Measurements from ENCODE around the gene ANKMY2.

The ANKMY2 gene

DNA sequence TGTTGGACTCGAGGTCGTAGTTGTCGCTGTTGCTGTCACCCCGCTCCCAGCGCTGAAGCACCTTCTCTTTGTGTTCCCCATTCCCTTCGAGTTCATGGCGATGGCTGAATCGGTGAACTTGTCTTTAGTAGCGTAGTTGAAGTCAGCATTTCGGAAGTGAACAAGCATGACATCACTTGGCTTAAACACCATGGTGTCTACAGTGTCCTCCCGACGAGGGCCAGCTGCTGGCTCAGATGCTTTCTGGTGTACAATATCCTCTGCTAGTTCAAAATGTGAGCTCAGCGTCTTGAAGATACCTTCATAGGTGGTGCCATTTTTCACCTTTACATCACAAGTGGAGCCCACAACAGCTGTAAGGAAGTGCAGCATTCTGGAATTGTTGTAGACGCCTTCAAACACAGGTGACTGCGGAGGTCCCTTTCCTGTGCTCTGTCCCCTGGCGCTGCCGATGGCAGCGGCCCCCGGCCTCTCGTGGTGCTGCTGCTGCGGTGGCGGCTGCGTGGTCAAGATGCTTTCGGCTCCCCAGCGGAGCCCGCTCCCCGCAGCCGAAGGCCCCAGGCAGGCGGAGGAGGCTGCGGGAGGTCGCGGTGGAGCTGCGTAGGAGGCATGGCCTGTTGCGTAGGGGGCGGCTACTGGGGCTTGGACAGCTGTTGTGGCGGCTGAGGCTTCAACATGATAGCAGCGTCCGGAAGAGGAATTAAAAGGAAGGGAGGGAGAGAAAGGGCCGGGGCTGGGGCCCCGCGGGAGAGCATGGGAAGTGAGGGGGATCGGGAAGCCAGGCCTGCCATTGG, 59.3 kb downstream of the ANKMY2 start:
- TF ChIP-seq, protein P1, sequence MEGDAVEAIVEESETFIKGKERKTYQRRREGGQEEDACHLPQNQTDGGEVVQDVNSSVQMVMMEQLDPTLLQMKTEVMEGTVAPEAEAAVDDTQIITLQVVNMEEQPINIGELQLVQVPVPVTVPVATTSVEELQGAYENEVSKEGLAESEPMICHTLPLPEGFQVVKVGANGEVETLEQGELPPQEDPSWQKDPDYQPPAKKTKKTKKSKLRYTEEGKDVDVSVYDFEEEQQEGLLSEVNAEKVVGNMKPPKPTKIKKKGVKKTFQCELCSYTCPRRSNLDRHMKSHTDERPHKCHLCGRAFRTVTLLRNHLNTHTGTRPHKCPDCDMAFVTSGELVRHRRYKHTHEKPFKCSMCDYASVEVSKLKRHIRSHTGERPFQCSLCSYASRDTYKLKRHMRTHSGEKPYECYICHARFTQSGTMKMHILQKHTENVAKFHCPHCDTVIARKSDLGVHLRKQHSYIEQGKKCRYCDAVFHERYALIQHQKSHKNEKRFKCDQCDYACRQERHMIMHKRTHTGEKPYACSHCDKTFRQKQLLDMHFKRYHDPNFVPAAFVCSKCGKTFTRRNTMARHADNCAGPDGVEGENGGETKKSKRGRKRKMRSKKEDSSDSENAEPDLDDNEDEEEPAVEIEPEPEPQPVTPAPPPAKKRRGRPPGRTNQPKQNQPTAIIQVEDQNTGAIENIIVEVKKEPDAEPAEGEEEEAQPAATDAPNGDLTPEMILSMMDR (IDR thresholded peaks at IDR 0.05; ENCODE audit: low read depth, low read length, missing control alignments) = no peak
- H3K4me3 ChIP-seq (replicated peaks; ENCODE audit: low read depth, low read length) = no peak overlapping the region
- DNase-seq (ENCODE audit: extremely low read depth, low read depth) = no peak

DNA sequence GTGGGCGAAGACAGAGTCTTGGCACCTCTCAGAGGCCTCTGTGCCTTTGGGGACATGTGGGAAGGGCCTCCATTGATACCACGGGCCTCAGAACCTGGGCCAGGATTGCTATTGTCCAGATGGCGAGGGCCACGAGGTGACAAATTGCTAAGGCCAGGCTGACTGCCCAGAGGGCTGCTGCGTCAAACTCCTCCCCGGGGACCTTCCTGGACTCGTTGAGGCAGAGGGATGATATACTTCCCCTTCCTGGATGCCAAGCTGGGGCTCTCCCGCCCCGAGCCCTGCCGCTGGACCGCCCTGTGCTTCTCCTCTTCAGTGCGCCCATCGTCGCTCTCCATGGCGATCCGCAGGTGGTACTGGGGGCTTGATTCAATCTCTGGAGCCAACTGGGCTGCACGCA, 60.0 kb downstream of the ANKMY2 start:
- TF ChIP-seq, protein P1 (IDR thresholded peaks at IDR 0.05; ENCODE audit: low read depth, low read length, missing control alignments) = no peak
- DNase-seq (ENCODE audit: extremely low read depth, low read depth) = no peak
- no peak overlapping the region for H3K4me3 ChIP-seq (replicated peaks; ENCODE audit: low read depth, low read length)

DNA sequence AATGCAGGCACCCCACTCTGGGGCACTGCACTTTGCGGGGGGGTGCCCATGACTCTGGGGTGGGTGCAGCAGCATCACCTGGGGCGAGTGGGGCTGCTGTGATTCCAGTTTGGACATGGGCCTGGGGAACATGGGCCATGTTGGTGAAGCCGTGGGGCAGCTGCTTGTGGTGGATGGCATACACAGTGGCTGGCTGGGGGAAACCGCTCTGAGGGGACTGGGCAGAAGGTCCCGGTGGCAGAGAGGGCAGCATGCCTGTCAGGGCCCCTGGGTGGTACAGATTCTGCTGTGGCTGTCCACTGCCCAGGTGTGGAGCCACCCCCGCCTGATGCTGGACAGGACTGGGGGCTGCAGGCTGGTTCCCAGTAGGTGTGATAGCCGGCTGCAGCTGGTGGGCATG, 61.7 kb downstream of the ANKMY2 start:
- no peak overlapping the region for H3K4me3 ChIP-seq (replicated peaks; ENCODE audit: low read depth, low read length)
- TF ChIP-seq, protein P1 (IDR thresholded peaks at IDR 0.05; ENCODE audit: low read depth, low read length, missing control alignments) = no peak
- DNase-seq (ENCODE audit: extremely low read depth, low read depth) = no peak

DNA sequence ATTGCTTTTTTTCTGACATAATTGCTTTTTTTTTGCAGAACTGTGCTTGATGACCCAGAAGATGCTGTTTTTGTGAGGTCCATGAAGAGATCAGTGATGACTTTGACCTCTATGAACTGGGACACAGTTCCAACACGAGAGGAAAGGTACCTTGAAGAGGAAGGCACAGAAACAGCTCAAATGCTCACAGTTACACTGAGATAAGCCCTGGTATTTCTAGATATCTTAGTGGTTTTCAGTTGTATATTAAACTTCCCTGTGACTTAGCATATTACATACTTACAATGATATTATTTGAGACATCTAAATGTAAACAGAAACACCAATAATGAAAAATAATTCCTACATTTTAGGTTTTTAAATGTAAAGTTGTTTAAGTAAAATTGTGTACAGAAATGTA, 64.3 kb downstream of the ANKMY2 start:
- DNase-seq (ENCODE audit: extremely low read depth, low read depth) = no peak
- no peak overlapping the region for H3K4me3 ChIP-seq (replicated peaks; ENCODE audit: low read depth, low read length)
- TF ChIP-seq, protein P1 (IDR thresholded peaks at IDR 0.05; ENCODE audit: low read depth, low read length, missing control alignments) = no peak

DNA sequence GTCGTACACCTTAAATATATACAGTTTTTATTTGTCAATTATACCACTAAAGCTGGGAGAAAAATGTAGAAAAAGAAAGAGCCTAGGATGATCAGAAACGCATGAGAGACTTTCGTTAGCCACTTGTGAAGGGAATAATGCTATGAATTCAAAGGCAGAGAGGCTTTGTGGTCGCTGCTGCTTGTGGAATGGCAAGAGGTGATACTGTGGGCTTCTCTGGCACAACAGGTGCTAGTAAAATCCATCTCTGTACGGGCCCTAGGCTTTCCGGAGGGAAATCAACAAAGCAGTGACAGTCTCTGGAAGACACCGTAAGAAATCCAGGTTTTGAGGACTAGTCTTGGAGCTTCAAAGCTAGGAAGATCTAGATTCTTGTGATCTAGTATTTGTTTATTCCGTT, 66.3 kb downstream of the ANKMY2 start:
- TF ChIP-seq, protein P1 (IDR thresholded peaks at IDR 0.05; ENCODE audit: low read depth, low read length, missing control alignments) = no peak
- no peak overlapping the region for H3K4me3 ChIP-seq (replicated peaks; ENCODE audit: low read depth, low read length)

DNA sequence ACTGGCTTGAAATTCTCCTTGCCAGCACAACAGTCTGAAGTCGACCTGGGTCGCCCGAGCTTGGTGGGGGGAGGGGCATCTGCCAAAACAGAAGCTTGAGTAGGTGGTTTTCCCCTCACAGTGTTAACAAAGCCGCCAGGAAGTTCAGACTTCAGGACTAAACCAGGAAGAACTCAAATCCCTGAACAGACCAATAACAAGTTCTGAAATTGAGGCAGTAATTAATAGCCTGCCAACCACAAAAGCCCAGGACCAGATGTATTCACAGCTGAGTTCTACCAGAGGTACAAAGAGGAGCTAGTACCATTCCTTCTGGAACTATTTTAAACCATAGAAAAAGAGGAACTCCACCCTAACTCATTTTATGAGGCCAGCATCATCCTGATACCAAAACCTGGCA, 73.6 kb downstream of the ANKMY2 start:
- TF ChIP-seq, protein P1 (IDR thresholded peaks at IDR 0.05; ENCODE audit: low read depth, low read length, missing control alignments) = no peak
- no peak overlapping the region for H3K4me3 ChIP-seq (replicated peaks; ENCODE audit: low read depth, low read length)
- DNase-seq (ENCODE audit: extremely low read depth, low read depth) = no peak

More for the DNA sequence above, 66.3 kb downstream of the ANKMY2 start:
- no peak for DNase-seq (ENCODE audit: extremely low read depth, low read depth)
